Caki2 (cell line): ENCODE data around the gene RTP3. TPM values are rescaled to one million over a fixed set of nuclear protein-coding genes. Genes with fewer than 3 reads are reported as not detected.
"Not testable (repeated sequence)": the region's sequence is repeated elsewhere in the genome, so short reads cannot be mapped to it uniquely, and the experiment has no call there.

Source experiments
- DNase-seq: peaks from one replicate; pipeline ENCODE4 v3.0.0-alpha.2; 2015; ENCODE audit warnings: low read depth
- in situ Hi-C: cut with HindIII; loops from 2 replicates; pipeline ENCODE4 v1.10.0; 2016; ENCODE audit warnings: low sequenced_read_pairs, low pct_unique_long_range_greater_than_20kb, mixed read lengths
- total RNA-seq: library from RNA; depleted of rRNA; stranded (reverse); fragments of >200 nt; shearing (Covaris generic); gene quantifications from 2 replicates; pipeline ENCODE4 v1.2.3, GENCODE V29; 2014; ENCODE audit warnings: low replicate concordance

RTP3 gene
- total RNA-seq, 1 experiment from 2014 or later = not detected

DNA sequence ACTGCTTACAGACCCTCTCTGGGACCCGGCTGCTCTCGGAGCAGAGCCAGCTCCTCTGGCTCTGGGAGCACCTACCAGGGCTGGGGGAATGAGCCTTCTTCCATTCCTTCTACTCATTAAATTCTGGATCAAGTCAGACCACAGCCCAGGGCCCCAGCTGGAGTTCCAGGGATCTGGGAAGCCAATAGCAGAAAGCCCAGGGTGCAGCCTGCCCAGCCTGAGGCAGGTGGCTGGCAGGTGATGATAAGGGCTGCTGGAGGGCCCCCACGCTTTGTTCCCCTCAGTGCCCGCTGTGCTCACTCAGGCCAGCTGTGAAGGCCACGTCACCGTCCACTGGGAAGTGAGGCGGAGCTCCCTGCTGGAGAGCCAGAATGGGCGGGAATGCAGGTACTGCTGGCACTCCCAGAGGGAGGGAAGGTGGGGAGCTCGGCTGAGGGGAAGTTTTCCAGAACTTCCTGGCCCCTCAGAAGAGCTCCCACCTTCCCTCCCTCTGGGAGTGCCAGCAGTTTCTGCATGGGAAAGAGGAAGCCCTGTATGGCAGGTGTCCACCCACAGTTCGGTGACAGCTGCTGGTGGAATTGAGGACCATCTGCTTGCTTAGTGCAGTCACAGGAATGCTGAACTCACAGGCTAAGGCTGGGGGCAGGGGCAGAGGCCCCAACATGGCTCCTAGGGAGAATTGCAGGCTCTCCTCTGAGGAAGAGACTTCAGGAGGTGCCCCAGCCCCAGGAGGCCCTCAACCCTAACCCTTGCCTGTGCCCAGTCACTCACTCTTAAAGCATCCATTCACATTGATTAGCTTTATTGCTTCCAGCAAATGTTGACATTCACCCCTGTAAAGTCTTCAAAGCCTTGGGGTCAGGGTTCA is 12.6 kb upstream of the RTP3 start:
- DNase-seq = no peak
- in situ Hi-C loops = no loop called here

DNA sequence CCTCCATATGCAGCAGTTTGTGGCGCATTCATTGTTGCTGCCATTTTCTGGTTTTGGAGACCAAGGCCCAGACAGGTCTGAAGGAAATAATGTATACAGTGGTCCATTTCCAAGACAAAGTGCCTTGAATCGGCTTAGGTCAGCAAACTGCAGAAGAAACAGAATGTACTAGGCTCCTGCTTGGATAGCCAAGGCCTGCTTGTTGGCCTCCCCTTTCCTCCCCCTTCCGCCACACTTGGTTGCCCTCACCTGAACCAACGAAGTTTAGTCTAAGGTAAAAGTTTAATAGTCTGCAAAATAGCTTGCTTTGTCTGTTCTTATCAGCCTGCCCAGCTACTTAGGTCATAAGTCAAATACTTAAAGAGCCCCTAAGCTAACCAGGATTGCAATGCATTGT is 12.0 kb upstream of the RTP3 start:
- in situ Hi-C loops = no loop called here
- DNase-seq = no peak

DNA sequence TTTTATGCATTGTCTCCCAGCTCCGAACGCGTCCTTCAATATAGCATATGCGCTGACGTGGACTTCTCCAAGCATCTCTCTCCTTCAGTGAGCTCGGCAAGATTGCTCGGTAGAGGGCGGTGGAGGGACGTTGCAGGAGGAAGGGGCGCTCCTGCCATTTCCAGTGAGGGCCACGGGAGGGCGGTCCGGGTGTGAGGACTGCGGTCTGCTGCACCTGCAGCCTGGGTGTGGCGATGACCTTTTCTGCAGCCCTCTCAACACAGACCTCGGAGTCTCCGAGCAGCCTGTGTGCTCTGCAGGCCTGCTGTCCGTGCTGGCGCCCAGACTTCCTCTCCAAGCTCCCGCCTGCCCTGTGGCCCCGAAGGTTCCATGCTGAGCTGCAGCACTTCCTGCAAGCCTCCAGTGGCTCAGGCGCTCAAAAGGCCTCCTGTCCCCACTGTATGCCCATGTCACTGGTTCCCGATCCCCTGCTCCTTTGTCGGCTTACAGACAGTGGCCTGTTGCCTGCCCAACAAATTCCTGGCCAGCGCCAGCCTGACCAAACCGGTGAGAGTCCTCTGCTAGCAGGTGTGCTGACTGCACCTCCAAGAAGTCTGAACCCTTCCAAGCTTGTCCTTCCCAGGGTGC is 8.9 kb upstream of the RTP3 start:
- in situ Hi-C loops = no loop called here
- peak; percentile 83 for DNase-seq

DNA sequence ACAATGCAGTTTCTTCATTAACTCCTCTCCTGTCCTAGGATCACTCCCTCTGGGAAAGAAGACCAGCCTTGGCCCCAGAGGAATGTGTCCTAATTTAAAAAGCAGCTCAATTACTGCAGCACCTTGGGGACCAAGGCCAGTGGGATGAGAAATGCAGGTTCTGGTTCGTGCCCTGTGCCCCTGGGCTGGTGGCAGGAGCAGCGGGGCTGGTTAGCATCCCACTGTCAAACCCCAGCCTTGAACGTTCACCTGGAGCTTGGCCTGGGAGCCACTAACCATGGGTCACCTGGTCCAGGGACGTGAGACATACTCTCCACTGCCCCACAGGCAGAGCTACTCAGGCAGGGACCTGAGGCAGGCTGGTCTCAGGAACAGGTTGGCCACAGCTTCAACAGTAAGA is 8.4 kb upstream of the RTP3 start:
- in situ Hi-C loops = no loop called here
- no peak for DNase-seq

DNA sequence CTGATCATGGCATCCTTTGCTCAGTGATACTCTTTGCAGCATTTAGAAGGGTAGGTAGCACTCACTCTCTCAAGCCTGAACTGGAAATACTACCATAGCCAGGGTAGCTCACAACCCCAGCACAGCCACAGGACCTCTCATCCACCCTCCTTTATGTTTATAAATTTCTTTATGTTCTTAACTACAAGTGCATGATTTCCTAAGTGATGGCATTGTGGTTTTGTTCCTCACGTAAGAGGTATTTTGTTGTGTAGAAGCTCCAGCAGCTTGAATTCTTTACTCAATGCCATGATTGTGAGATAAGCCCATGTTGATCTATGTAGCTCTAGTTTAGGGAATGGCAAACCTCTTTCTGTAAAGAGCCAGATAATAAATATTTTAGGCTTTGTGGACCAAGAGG is 7.9 kb upstream of the RTP3 start:
- in situ Hi-C loops = no loop called here
- DNase-seq = no peak

DNA sequence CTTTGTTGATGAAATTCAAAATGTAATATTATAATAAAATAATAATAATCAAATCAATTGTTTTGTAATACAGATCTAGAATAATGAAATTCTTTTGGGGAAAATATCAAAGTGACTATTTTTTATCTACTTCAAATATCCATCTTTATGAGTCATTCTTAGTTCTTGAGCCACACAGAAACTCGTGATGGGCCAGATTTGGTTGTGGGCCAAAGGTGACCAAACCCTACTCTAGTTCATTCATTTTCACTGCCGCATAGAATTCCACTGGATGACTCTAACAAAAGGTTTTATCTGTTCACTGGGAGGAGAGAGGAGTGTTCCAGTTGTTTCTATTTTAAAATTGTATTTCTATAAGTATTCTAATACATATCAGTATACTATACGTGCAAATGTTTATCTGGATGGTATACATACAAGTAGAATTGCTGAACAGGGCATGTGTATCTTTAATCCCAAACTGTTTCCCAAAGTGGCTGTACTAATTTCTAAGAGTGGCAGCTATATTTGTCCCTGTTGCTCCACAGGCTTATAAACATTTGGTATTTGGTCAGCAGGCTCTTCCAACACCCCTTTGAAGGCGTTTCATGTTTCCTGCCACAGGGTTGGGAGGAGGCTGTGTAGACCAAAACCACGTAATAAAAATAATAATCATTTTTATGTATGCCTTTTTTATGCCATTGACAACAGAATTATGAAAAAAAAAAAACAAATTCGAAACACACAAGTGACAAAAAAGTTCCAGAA is 7.3 kb upstream of the RTP3 start:
- no peak for DNase-seq
- in situ Hi-C loops = no loop called here

DNA sequence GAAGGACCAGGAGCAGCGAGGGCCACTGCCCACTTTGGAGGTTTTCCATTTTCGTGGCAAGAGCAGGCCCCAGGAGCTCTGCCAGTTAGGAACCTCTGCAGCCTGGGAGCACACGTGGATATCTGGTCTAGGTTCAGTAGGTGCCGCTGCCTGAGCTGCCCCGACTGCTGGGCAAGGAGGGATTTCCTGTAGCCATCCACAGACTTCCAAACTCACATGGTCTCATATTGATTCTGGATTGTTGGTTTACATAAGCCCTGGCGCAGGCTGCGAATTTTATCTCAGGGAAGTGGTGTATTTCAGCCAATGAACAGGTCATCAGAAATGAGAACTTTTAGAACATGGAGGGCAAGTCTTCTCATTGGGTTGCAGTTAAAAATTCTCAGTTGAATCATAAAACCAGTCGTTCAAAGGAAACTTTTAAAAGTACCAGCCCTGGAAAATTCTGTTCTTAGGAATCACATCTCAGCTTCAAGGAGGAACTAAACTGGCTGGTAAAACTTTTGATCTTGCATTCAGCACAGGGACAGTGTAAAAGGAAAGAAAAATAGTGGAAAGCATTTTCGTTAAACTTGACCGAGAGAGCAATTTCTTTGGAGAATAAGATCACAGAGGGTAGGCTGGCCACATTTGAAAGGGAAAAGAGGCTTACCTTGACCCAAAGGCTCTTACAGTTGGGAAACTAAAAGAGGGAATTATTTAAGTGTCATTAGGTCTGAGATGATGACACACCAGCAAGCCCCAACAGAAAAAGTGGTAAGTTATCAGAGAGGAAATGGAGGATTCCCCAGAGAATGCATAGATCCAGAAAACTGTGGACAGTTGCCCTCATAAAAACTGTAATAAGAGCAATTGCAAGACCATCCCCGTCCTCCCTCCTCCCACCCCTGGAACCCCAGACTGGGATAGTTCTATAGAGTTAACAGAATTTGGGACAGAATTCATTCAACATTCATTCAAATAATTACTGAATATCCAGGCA is 6.4 kb upstream of the RTP3 start:
- DNase-seq = no peak
- in situ Hi-C loops = no loop called here

DNA sequence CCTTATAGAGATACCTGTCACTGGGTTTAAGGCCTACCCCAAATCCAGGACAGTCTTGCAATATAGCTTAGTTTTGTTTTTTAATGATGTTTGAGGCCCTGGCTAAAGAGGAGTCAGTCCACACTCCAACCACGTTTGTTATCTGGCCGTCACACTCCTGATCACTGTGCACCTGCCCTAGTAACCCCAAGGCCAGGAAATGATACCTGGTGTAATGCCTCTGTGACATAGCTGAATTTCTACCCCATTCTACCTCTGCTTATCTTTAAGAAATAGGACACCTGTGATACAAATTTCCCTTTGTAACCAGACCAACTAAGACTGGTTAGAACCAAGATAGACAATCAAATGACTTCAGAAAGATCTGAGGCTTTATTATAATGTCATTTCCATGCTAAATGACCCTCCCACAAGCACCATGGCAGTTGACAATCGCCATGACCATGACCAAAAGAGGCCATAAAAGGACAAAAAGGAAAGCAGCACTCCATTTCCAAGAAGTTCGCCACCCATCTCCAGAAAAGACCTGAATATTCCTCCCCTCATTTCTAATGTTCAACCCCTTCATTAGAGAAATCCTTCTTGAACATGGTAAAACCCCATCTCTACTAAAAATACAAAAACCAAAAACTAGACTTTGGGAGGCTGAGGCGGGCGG is 4.8 kb upstream of the RTP3 start:
- in situ Hi-C loops = no loop called here
- DNase-seq = no peak

DNA sequence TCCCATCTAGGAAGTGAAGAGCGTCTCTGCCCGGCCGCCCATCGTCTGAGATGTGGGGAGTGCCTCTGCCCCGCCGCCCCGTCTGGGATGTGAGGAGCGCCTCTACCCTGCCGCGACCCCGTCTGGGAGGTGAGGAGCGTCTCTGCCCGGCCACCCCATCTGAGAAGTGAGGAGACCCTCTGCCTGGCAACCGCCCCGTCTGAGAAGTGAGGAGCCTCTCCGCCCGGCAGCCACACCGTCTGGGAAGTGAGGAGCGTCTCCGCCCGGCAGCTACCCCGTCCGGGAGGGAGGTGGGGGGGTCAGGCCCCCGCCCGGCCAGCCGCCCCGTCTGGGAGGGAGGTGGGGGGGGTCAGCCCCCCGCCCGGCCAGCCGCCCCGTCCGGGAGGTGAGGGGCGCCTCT is 3.3 kb upstream of the RTP3 start:
- DNase-seq, in situ Hi-C loops: not testable (repeated sequence)

DNA sequence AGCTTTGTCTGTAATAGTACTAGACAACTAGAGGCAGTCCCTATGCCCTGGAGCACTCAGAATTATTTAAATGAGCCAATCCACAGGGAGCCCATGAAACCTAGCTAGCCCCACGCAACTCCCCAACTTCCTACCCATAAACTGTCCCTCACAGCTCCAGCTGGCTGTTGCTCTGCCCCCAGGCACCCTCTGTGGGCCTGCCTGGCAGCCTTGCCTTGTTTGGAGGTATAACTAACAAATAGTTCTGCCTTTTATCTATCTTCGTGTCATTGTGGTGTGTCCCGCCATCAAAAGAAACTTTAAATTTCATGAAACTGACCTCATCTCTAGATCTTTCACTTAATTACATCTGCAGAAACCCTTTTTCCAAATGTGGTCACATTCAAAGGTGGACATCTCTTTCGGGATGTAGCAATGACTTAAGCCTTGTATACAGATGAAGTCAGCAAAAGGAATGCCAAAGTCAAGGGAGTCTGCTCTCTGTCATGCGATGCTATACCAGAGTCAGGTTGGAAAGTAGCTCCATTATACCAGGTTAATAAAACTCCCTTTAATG is 1.8 kb upstream of the RTP3 start:
- in situ Hi-C loops = no loop called here
- no peak for DNase-seq

DNA sequence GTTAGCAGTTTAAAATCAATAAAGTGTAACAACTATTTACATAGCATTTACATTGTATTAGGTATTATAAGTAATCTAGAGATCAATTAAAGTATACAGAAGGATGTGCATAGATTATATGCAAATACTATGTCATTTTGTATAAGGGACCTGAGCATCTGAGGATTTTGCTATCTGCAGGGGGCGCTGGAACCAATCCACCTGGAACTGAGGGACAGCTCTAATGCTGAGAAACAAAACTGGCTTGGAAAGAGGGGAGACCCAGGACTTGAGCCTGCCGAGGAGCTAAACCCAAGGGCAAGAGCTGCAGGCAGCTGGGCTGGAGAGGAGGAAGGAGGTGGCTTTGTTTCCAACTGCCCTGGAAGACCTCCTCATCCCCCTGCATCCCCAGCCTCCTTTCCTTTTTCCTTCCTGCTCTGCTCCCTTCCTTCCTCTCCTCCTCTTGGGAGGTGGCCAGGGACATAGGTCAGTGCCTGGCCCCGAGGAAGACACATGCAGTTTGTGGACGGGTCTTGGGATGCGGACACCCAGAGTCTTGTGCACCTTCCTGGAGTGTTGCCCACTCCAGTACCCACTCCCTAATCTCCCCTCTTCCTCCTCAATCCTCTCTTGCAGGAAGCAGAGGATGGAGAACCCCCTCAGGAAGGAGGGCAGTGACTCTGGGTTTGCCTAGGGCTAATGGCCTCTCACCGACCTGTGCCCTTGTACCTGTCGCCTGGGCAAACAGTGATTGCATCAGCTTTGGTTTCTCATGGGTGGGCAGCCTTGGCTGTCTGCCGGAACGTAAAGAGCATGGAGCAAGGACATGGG is 825 bp upstream of the RTP3 start:
- in situ Hi-C loops = no loop called here

DNA sequence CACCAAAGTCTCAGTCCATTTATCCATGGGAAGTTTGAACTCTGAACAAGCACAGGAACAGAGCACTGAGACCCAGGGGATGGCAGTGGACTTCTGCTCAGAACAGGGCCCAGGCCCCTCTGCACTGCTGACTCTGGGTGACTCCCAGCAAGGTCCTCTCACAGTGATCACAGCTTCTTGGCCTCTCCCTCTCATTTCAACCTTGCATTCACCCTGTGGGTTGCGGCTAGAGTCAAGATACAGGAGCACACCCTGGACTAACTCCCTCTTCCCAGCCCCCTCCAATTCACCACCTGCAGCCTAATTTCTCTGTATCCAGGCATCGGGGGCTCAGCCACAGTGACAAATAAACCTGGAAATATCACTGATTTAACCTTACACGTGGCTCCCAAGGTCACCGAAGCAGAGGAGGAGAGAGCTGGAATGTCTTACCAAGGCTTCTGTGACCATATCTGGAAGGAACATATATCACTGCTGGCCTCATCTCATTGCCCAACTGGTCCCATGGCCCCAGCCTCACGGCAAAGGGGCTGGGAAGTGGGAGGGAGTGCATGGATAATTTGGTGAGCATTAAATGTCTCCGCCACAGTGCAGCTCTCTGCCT is 1.2 kb downstream of the RTP3 start:
- DNase-seq = no peak
- in situ Hi-C loops = no loop called here

More for the DNA sequence above, 825 bp upstream of the RTP3 start:
- DNase-seq = no peak

DNA sequence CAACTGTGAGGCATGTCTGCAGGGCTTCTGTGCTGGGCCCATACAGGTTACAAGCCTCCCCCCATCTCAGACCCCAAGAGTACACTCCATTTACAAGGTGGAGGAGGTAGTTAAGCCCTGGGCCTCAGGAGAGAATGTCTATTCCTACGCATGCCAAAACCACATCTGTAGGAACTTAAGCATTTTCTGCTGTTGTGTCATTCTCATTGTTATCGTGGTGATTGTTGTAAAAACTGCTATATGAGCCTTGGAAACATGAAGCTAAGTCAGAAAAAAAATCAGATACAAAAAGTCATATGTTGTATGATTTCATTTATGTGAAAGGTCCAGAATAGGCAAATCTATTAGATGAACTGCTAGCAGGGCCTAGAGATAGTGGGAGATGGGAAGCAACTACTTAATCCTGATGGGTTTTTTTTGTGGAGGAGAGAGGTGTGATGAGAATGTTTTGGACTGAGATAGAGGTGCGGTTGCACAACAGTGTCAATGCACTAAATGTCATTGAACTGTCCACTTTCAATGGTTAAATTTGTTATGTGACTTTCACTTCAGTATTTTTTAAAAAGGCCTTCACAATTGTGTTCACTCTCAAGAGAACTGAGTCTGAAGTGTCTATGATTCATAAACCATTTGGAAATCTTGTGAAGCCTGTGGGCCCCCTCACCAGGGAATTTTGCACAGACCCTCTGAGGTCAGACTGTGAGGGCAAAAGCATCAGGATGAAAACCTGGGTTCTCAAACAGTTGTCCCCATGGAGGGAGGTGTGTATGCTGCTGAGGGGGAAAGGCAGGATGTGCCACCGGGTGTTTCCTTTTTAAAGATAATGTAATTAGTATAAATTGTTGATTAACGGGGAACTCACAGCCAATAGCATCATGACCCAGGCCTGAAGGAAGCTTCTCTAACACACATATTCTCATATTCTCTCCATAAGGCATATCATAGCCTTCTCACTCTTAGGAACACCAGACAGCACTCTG is 3.2 kb downstream of the RTP3 start:
- no peak for DNase-seq
- in situ Hi-C loops = no loop called here

DNA sequence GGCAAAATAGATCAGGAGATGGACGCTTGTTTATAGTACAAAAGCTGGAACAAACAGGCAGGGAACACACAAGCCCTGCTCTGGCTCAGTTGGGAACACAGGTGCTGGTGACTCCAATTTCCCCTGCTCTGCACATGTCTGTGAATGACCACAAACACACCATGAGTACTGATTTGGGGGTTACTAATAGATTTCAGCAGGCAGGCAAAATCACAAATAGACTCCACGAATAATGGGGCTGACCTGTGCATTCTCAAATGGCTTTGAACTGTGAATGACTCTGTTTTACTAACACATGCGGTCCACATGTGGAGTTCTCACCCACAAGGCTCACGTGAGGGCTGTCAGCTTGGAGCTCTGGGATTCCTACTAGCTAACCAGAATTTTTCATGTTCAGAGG is 3.9 kb downstream of the RTP3 start:
- DNase-seq = no peak
- in situ Hi-C loops = no loop called here

DNA sequence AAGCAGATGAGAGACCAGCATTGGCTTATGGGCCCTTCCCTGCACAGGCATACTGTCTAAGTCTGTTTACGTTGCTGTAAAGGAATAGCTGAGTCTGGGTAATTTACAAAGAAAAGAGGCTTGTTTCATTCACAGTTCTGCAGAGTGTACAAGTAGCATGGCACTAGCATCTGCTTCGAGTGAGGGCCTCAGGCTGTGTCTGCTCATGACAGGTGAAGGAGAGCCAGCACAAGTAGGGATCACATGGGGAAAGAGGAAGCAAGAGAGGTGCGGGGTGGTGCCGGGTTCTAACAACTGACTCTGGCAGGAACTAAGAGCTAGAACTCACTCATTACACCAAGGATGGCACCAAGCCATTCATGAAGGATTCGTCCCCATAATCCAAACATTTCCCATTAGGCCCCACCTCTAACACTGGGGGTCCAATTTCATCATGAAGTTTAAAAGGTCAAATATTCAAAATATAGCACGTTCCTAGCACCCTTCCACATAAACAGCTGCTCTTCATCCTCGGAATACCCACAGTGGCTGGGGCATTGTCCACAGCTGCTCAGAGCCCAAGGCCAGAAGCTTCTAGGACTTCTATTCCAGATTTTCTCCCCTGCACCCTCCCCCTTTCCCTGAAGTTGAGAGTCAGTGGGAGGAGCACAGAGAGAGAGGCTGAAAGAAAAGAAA is 5.6 kb downstream of the RTP3 start:
- DNase-seq = no peak
- in situ Hi-C loops = no loop called here
